UCSD-AML1 (cell line): ENCODE measurements around the gene SPHK1.

Source experiments
- DNase-seq: peaks from one replicate; lab custom pipeline; 2025; ENCODE audit not compliant: unreplicated experiment; lab: John Stamatoyannopoulos, UW

The SPHK1 gene

GRCh38 chr17:76431509-76431908, 47.1 kb downstream of the SPHK1 start:
- DNase-seq, result no peak

GRCh38 chr17:76432004-76432403, 47.6 kb downstream of the SPHK1 start:
- DNase-seq, result no peak

- no peak for DNase-seq
Observed at GRCh38 chr17:76432712-76433336, 48.4 kb downstream of the SPHK1 start.

- no peak for DNase-seq
Observed at GRCh38 chr17:76433693-76434092, 49.3 kb downstream of the SPHK1 start.

- DNase-seq, result no peak
Observed at GRCh38 chr17:76434870-76435269, 50.5 kb downstream of the SPHK1 start.

GRCh38 chr17:76435751-76436150, 51.3 kb downstream of the SPHK1 start:
- DNase-seq, result no peak
